SHP77 (cell line): Measurements from ENCODE around the gene PPP2R5C.
A peak's percentile ranks its signal among the peaks of the same experiment; 100 is the strongest.

Experiments
- DNase-seq, 2 experiments: peaks; one replicate each; lab custom pipeline; 2025; lab: John Stamatoyannopoulos, UW

The PPP2R5C gene

DNA sequence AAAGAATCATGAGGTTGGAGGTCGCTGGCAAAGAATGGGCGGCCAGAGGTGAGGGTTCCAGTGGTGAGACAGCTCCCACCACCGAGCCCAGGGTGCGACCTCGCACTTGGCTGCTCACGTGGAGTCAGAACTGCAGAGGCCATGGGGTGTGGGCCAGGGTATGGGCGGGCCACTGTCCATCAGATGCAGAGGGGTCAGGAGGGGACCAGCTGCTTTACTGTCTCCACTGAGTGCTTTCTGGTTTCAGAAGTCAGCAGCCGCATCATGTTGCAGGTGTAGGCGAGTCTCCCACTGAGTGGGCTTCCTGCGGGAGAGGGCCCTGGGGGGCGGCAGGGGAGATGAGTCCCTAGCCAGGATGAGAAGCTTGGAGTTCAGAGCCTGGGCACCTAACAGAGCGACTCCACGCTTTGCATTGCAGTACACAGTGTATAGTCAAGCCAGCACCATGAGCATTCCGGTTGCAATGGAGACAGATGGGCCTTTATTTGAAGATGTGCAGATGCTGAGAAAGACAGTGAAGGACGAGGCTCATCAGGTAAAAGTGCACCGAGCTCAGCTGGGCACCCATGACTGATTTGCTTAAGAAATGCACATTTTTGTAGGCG lies 156.0 kb downstream of the PPP2R5C start:
- no peak for DNase-seq

DNA sequence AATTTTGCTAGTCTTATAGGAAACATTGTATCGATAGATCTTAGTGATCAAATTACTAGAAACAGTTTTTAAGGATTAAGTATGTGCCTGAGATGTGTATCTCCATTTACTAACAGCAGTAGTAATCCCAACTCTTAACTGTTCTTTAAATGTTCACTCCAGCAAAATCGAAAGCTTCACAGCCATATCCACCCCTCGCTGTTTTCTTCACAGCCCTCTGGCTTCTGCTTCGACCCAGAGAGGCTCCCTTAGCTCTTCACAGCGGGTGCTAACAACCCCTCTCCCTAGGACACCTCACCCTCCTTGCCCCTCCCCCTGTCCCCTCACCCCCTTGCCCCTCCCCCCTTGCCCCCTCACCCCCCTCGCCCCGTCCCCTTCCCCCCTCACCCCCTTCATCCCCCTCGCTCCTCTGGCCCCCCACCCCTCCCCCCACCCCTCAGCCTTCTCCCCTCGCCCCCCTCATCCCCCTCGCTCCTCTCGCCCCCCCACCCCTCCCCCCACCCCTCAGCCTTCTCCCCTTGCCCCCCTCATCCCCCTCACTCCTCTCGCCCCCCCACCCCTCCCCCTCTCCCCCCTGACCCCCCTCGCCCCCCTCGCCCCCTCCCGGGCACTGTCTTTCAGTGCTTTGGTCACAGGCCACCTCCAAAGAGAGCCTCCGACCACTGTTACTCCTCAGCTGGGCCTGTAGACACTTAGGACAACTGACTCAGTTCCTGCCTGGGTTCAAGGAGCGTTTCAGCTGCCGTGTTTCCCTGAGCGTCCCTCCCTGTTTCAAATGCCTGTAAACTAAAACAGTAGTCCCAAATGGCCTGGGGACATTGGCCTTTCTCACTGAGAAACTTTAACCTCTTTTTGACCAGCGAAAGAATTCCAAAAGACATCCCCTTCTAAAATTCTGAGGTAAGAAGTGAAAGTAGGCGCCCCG lies 156.8 kb downstream of the PPP2R5C start:
- no peak for DNase-seq

DNA sequence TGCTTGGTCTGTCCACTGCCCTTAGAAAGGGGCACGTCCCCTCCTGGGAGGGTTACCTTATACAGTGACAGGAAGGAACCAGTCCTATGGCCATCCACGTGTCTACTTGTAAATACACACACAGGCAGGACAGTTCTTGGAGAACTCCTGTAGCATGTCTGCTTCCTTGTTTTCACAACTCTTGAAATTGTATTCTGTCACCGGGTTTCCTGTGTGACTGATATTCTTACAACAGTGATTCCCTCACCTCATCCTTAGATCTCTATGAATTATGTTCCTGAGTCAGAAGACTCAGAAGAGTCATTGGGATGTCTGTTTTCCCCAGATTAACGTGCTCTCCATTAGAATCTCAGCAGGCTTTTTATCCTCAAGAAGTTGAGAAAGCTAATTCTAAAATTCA lies 158.8 kb downstream of the PPP2R5C start:
- no peak for DNase-seq

DNA sequence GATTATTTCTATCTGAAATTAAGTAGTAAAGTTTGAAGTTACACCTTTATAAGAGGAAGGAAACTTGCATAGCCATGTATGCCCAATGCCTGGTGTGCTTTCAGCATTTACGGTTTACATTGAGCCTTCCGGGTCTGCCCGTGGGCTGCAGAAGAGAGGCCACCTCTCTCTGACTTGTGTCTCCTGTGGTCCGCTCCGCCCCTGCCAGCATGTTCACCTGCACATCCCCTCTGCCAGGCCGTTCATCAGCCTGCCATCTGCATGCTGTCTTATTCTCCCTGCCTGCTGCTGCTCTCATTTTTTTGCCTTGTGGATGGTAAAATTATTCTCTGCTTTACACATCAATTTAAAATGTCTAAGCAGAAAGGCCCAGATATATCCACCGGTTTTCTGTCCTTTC lies 161.4 kb downstream of the PPP2R5C start:
- DNase-seq = no peak

DNA sequence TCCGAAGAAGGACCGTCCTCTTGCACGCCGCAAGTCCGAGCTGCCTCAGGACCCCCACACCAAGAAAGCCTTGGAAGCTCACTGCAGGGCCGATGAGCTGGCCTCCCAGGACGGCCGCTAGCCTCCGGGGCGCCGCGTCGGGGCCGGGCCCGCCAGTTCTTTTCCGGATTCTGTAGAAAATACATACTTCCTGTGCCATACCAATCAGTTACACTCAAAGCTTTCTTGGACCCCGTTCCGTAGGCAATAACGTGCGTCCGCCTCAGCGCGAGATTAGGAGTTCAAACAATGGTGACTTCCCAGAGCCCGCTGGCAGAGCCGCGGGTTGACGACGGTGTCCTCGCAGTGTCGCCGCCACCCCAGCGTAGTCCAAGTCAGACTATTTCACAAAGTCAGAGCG lies 163.6 kb downstream of the PPP2R5C start:
- DNase-seq = peak; percentile 66 to 75

DNA sequence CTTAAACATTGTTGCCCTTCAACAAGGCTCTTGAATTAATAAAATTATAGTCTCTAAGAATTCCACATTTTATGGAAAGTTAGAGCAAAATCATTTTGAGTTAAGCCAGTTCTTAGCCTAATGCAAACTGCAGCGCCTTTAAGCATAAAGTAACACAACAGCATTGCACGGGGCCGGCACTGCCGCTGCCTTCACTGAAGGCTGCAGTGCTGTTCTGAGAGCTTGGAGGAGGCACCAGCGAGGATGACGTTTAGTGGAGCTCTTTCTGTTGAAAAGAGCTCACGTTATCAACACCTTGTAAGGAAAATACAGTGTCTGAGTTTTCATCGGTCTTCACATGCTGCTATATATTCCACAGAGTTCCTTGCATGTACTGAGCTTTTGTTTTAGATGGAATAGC lies 164.6 kb downstream of the PPP2R5C start:
- DNase-seq = peak; percentile 48 to 53

DNA sequence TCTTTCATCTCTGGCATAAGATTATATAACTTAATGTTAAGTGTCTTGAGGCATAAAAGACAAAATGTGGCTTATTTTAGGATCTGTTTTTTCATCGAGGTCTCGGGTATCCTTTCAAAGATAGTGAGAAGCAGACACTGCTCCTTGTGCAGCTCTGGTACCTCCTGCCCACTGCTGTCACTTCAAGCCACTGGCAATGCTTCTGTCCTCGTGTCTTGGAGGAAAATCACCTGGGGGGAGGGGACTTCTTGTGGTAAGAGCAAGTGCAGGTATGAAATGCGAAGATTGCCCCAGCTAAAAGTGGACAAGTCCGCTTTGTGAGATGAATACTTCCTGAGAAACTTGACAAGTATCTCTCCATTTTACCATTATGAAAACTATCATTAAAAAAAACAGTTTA lies 165.1 kb downstream of the PPP2R5C start:
- no peak for DNase-seq

DNA sequence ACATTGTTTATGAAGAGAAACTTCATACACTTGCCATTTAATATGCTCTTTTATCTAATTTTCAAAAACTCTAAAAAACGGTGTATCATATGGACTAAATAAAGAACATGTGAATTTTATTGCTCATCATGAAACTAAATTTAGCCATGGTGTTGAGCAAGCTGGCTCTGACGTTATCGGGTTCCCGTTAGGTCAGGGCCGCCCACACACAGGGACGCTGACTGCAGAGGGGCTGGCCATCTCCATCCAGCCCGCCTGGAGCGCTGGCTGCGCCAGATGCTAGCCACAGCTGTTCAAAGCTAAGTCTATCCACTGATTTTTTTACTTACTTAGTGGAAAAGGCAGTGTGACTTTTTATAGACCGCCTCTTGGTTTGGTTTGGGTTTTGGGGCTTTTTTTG lies 166.3 kb downstream of the PPP2R5C start:
- peak; percentile 48 to 78 for DNase-seq

DNA sequence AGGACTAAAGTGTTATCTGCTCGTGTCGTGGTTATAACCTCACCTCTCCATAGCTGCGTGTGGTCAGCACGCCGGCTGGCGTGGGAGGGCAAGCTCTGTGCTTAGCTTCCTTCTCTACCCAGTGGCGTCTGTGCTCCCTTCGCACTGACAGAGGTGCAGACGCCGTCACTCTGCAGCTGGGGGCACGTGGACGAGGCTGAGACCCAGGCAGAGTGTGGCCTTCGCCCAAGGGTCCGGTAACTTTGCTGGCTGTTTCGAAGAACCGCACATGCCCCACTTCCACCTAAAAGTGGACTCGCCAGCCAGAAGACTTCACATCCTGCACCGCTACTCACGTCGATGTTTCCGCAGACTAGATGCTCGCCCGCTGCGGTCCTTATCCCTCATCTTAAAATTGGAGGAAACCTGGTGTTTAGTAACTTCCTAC lies 166.9 kb downstream of the PPP2R5C start:
- no peak for DNase-seq

DNA sequence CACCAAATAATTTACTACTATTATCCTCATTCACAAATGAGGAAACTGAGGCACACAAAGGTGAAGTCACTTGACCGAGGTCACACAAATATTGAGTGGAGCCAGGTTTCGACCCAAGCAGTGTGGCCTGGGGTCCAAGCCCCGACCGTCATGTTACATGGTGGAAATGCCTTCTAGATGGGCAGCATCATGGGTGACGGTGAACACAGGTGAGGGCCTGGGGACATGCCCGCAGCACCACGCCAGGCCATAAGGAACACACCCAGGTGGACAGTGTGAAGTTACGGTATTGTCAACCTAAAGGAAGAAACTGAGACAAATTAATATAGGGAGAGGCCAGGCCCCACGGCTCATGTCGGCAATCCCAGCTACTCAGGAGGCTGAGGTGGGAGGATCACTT lies 167.6 kb downstream of the PPP2R5C start:
- DNase-seq = no peak

DNA sequence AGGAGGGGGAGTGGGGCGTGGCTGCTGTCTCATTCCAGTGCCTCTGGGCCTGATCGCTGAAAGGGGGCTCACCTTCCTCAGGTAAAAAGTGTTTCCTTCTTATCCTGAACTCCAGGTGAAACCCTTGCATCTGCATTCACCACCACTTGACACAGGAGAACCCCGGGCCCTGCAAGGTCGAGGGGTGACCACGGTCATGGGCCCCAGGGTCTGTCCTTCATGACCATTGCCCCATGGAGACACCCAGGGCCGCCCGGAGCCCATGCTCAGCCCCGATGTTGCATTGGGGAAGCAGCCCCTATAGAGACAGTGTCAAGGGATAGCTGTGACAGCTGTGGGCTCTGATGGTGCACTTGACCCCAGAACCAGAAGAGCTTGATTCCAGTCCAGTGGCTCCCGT lies 168.4 kb downstream of the PPP2R5C start:
- no peak for DNase-seq

DNA sequence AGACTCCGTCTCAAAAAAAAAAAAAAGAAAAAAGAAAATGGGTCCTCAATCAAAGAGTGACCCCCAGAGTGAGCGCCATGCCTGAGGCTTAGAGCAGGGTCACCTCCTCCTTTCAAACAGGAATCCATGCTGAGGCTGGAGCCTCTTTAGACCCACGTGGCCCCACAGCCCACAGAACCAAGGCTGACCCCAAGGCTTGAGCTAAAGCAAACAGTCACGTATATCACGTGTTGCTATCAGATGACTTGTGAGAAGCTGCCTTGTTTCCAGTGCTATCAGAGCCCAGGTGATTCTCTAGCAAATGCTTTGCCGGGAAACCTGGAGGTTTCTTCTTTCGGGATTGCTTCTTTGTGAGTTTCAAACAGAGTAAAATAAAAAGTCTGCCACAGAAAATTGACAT lies 171.2 kb downstream of the PPP2R5C start:
- DNase-seq = no peak

DNA sequence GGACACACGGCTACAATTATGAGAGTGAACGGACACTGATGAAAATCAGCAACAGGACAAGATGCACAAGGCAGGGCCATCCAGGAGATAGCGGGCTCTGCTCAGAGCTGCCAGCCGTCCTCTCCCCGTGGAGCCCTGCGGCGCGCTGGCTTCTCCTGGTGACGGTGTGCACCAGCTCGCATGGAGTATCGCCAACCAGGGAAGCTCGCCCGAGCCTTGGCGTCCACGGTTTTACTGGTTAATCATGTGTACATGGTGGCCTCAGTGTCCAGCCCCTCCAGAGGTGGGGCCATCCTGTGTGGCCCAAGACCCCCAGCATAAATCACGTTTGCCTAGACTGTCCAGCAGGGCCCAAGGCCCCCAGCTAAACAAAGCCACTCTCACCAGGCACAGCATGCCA lies 171.7 kb downstream of the PPP2R5C start:
- no peak for DNase-seq

DNA sequence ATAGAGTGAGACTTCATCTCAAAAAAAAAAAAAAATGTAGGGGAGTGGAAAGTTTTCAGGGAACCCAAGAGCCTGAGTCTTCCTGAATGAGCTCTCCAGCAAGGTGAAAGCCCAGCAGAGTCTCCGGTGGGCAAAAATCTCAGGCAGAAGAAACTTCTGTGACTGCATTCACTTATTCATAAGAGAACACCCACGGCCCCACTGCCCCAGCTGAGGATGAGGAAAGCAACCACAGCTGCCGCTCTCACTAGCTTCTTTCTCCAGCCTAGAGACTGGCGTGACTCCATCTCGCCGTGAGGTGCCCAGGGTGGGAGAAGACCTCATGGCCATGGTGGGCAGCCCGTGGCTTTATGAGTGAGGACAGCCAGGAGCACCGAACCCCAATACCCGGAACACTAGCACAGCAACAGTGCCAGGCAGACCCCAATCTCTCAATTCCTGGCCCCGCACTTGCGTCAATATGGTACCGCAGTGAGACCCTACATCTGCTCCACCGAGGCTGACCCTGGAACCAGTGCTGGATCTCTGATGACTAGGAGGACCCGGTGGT lies 173.2 kb downstream of the PPP2R5C start:
- no peak for DNase-seq

DNA sequence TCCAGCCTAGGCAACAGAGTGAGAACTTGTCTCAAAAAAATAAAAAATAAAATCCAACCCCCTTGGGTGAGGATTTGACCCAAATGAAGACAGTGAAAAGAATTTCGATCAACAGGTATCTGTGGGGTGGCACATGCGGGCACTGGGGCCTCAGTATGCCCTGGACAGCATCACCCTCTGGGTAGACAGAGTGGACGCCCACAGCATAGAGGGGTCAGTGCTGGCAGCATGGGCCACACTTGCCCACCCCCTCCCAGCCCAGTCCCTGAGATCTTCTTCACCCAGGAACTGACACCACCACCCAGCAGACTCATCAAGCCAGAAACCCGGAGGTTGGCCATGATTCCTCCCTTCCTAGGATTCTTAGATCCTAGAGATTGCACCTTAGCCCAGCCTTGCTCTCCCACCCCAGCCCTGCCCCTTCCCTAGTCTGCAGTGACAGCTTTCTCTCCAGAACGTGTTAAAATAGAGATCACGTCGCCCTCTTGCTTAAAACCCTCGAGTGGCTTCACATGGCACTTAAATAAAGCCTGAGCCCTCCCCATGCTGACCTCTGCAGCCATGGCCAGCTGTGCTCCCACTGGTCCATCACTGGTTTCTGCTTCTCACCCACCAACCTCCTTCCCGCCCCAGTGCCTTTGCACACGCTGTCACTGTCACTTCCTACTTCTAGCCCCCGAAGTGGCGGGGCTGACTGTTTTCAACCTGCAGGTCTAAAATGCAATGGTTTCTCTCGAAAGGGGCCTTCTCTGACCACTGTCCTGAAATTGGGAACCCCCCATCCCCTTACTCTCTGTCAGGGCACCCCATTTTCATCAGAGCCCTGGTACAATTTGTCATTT lies 176.6 kb downstream of the PPP2R5C start:
- DNase-seq = no peak

DNA sequence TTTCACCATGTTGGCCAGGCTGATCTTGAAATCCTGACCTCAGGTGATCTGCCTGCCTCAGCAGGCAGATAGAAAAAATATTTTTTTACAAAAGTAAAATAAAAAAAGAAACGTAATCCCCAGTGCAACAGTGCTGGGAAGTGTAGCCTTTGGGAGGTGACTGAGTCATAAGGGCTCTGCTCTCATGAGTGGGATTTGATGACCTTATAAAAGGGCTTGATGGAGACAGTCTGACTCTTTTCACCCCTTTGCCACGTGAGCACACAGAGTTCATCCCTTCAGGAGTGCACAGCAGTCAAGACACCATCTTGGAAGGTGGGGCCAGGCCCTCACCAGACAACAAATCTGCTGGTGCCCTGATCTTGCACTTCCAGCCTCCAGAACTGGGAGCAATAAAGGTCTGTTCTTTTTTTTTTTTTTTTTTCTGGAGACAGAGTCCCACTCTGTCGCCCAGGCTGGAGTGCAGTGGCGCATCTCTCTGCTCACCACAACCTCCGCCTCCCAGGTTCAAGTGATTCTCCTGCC lies 178.2 kb downstream of the PPP2R5C start:
- no peak for DNase-seq

DNA sequence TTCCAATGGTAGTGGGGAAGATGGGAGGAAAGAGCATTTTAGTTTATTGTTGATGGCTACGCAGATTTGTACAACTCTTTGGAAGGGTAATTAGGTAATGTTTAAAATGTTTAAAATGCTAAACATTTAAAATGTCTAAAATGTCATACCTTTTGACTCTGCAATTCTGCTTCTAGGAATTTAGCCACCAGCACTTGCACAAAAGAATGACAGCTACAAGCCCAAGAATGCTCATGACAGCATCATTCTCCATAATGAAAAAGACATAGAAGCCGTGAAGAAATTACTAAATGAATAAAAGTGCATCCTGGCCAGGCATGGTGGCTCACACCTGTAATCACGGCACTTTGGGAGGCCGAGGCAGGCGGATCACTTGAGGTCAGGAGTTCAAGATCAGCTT lies 182.9 kb downstream of the PPP2R5C start:
- DNase-seq = no peak

DNA sequence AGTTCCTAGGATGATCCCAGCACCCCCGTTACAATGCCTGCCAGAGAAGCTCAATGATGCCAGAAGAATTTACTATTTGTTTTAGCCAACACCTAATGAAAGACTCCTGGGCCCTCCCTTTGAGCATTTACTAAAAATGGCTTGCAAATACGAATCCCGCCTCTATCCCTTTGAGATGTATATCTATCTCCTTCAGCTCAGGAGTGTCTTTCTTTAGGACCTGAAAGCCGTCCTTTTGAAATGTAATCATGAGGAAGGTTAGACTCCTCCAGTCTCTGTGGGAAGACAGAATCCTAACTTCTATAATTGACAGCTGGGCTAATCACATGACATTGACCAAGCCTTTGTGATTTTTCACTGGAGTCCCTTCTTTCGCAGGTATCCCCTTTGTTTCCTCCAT lies 183.7 kb downstream of the PPP2R5C start:
- DNase-seq = no peak

DNA sequence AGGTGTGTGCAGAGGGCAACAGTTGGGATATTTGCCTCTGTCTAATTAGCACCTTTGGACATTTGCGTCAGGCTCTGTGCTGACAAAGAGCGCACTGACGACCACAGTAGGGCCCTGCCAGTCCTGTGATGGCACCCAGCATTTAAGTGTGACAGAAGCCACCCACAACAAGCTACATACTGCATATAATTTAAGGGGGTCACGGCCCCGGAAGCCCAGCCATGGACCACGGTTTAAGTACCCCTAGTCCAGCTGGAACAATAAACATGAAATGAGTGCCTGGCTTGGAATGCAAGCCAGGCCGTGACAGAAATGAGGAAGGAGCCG lies 186.0 kb downstream of the PPP2R5C start:
- no peak for DNase-seq

DNA sequence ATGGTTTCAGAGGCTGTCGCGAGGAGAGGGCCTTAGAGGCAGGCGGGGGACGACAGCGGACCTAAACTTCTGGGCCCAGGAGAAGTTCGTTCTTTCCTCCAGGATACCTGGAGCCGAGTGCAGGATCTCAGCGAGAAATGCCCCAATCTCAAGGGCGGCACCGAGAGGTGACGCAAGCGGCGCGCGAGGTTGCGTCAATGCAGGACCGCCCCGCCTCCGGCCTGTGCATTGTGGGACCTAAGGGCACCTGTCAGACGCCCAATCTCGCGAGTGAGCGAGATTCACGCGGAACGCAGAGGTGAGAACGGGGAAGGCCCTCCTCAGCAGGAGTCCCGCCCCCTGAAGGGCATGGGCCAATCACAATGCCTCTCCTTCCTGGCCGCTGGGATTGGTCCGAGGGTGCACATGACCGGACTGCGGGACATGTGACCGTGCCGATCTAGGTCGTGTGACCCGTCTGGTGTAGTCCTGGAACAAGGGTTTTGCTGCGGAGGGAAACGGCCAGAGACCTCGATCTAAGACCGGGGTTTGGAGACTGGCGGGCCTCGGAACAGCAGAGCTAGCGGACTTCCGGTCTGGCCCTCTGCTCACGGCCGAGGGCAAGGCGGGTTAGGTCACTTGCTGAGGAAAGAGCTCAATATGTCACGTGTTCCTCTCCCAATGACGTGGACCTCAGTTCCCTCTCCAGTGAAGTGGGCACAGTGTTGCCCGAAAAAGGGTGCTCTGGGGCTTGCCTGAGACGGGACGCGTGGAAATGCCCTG lies 186.6 kb downstream of the PPP2R5C start:
- DNase-seq = peak; percentile 99

DNA sequence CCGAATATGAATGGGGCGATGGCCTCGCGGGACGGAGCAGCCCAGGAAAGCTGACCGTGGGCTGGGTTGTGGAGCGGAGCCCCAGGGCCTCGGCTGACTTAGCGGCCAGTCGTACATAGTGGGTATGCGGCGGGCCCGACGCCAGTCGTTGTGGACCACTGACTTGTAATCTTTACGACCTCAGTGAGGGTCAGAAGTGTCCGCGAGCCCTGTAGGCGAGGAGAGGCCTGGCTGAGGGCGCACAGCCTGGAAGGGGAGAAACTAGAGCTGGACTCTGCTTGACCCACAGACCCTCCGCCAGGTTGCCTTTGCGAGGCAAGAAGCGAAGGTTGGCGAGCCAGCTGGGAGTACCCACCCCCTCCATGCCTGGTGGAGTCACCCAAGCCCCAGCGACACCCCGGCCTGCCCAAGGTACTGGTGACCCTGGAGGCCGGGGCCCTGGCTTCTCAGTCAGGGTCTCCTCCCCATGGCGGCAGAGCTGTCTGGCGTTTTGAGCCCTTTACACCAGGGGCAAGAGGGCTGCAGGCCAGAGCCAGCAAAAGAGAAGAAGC lies 187.2 kb downstream of the PPP2R5C start:
- DNase-seq = no peak
